ENCODE results near the gene PFKP. TPM values are rescaled to one million over a fixed set of nuclear protein-coding genes. Genes with fewer than 3 reads are reported as not detected.
"Not testable (repeated sequence)": the region's sequence is repeated elsewhere in the genome, so short reads cannot be mapped to it uniquely, and the experiment has no call there.

The PFKP gene
- total and polyA plus RNA-seq, 5 donors = 86.8 to 120 (median 113) TPM

DNA sequence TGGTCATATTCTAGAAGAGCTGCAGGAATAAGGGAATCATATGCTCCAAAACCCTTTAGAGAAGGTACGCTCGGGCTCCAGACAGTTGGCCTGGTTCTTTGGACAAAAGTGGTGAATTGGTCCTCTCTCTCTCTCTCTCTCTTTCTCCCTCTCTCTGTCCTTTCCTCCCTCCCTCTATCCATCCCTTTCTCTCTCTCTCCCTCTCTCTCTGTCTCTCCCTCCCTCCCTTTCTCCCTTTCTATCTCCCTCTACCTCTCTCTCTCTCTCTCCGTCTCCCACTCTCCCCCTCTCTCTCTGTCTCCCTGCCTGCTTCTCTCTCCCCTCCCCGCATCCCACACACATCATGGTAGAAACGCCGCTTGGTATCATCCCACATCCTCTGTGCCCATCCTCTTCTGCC, 19.8 kb upstream of the PFKP start:
- intact Hi-C loops (cut with DNase I) = no loop called here
- Histone ChIP-seq H3K27me3 (ENCODE audit: control insufficient read depth, insufficient read depth) (no peaks in the 10 kb centered on the region), H3K9me3 (ENCODE audit: control insufficient read depth, low read length) (no peaks in the 10 kb centered on the region), H3K27ac (ENCODE audit: low read length) (no peak overlapping the region), H3K4me3 (ENCODE audit: low read length) (no peak overlapping the region), H3K4me1 (ENCODE audit: control insufficient read depth, insufficient read depth, low read length) (no peaks in the 10 kb centered on the region)
- no peak for ATAC-seq
- DNase-seq = no peak
- WGBS = 86% methylated on average over 6 of the region's 6 CpGs

GRCh38 chr10:3048119-3049019, 19.0 kb upstream of the PFKP start:
- no peak overlapping the region for H3K4me3 ChIP-seq (ENCODE audit: low read length)
- intact Hi-C loops (cut with DNase I) = no loop called here
- no peaks in the 10 kb centered on the region for H3K27me3 ChIP-seq (ENCODE audit: control insufficient read depth, insufficient read depth)
- no peaks in the 10 kb centered on the region for H3K4me1 ChIP-seq (ENCODE audit: control insufficient read depth, insufficient read depth, low read length)
- no peak overlapping the region for H3K27ac ChIP-seq (ENCODE audit: low read length)
- ATAC-seq (peak; percentile 26 to 45), DNase-seq (peak; percentile 26 to 60 (median 33))
- no peaks in the 10 kb centered on the region for H3K9me3 ChIP-seq (ENCODE audit: control insufficient read depth, low read length)
- WGBS = 58% methylated on average over 16 of the region's 17 CpGs

GRCh38 chr10:3051692-3052091, 15.7 kb upstream of the PFKP start:
- H3K27ac ChIP-seq (ENCODE audit: low read length) = no peak overlapping the region
- no peaks in the 10 kb centered on the region for H3K9me3 ChIP-seq (ENCODE audit: control insufficient read depth, low read length)
- DNase-seq (no peak), ATAC-seq (no peak)
- WGBS = 65% methylated on average over 5 of the region's 5 CpGs
- intact Hi-C loops (cut with DNase I) = no loop called here
- peaks cover 2% of the 10 kb centered on the region for H3K4me1 ChIP-seq (ENCODE audit: control insufficient read depth, insufficient read depth, low read length)
- no peaks in the 10 kb centered on the region for H3K27me3 ChIP-seq (ENCODE audit: control insufficient read depth, insufficient read depth)
- no peak overlapping the region for H3K4me3 ChIP-seq (ENCODE audit: low read length)

GRCh38 chr10:3053155-3053554, 14.2 kb upstream of the PFKP start:
- 43% methylated on average over 2 of the region's 2 CpGs for WGBS
- H3K4me1 ChIP-seq (ENCODE audit: control insufficient read depth, insufficient read depth, low read length) = peaks cover 2% of the 10 kb centered on the region
- no peaks in the 10 kb centered on the region for H3K9me3 ChIP-seq (ENCODE audit: control insufficient read depth, low read length)
- DNase-seq (no peak), ATAC-seq (no peak)
- intact Hi-C loops (cut with DNase I) = no loop called here
- H3K27ac ChIP-seq (ENCODE audit: low read length) = no peak overlapping the region
- H3K27me3 ChIP-seq (ENCODE audit: control insufficient read depth, insufficient read depth) = no peaks in the 10 kb centered on the region
- no peak overlapping the region for H3K4me3 ChIP-seq (ENCODE audit: low read length)

- ATAC-seq (no peak), DNase-seq (no peak)
- Histone ChIP-seq H3K27ac (ENCODE audit: low read length) (peak overlapping the region; percentile 26), H3K4me3 (ENCODE audit: low read length) (no peak overlapping the region), H3K4me1 (ENCODE audit: control insufficient read depth, insufficient read depth, low read length) (peaks cover 2% of the 10 kb centered on the region), H3K27me3 (ENCODE audit: control insufficient read depth, insufficient read depth) (no peaks in the 10 kb centered on the region), H3K9me3 (ENCODE audit: control insufficient read depth, low read length) (no peaks in the 10 kb centered on the region)
- WGBS = 39% methylated on average over 6 of the region's 6 CpGs
- intact Hi-C loops (cut with DNase I) = no loop called here
Observed at GRCh38 chr10:3054183-3054850, 13.0 kb upstream of the PFKP start.

GRCh38 chr10:3054851-3055199, 12.5 kb upstream of the PFKP start:
- Histone ChIP-seq H3K27ac (ENCODE audit: low read length) (peak overlapping the region; percentile 34), H3K9me3 (ENCODE audit: control insufficient read depth, low read length) (no peaks in the 10 kb centered on the region), H3K4me1 (ENCODE audit: control insufficient read depth, insufficient read depth, low read length) (peaks cover 2% of the 10 kb centered on the region), H3K4me3 (ENCODE audit: low read length) (no peak overlapping the region), H3K27me3 (ENCODE audit: control insufficient read depth, insufficient read depth) (no peaks in the 10 kb centered on the region)
- intact Hi-C loops (cut with DNase I) = no loop called here
- DNase-seq = no peak
- WGBS = 29% methylated on average over 1 of the region's 1 CpG
- ATAC-seq = no peak

GRCh38 chr10:3056280-3057037, 10.9 kb upstream of the PFKP start:
- DNase-seq (no peak), ATAC-seq (no peak)
- Histone ChIP-seq H3K27me3 (ENCODE audit: control insufficient read depth, insufficient read depth) (no peaks in the 10 kb centered on the region), H3K27ac (ENCODE audit: low read length) (no peak overlapping the region), H3K9me3 (ENCODE audit: control insufficient read depth, low read length) (no peaks in the 10 kb centered on the region), H3K4me3 (ENCODE audit: low read length) (no peak overlapping the region), H3K4me1 (ENCODE audit: control insufficient read depth, insufficient read depth, low read length) (peaks cover 2% of the 10 kb centered on the region)
- intact Hi-C loops (cut with DNase I) = no loop called here
- 57% methylated on average over 5 of the region's 5 CpGs for WGBS

GRCh38 chr10:3057946-3058345, 9.4 kb upstream of the PFKP start:
- Histone ChIP-seq H3K27ac (ENCODE audit: low read length) (no peak overlapping the region), H3K9me3 (ENCODE audit: control insufficient read depth, low read length) (no peaks in the 10 kb centered on the region), H3K4me3 (ENCODE audit: low read length) (no peak overlapping the region), H3K4me1 (ENCODE audit: control insufficient read depth, insufficient read depth, low read length) (peaks cover 2% of the 10 kb centered on the region), H3K27me3 (ENCODE audit: control insufficient read depth, insufficient read depth) (no peaks in the 10 kb centered on the region)
- intact Hi-C loops (cut with DNase I) = no loop called here
- 88% methylated on average over 8 of the region's 8 CpGs for WGBS
- DNase-seq = peak in 1 of 3 donors; percentile 27
- ATAC-seq = no peak

GRCh38 chr10:3059974-3060373, 7.4 kb upstream of the PFKP start:
- H3K4me3 ChIP-seq (ENCODE audit: low read length) = no peak overlapping the region
- ATAC-seq (no peak), DNase-seq (no peak)
- no peaks in the 10 kb centered on the region for H3K9me3 ChIP-seq (ENCODE audit: control insufficient read depth, low read length)
- no peaks in the 10 kb centered on the region for H3K4me1 ChIP-seq (ENCODE audit: control insufficient read depth, insufficient read depth, low read length)
- H3K27me3 ChIP-seq (ENCODE audit: control insufficient read depth, insufficient read depth) = no peaks in the 10 kb centered on the region
- intact Hi-C loops (cut with DNase I) = no loop called here
- 63% methylated on average over 8 of the region's 8 CpGs for WGBS
- no peak overlapping the region for H3K27ac ChIP-seq (ENCODE audit: low read length)

- ATAC-seq (no peak), DNase-seq (no peak)
- intact Hi-C loops (cut with DNase I) = no loop called here
- Histone ChIP-seq H3K4me1 (ENCODE audit: control insufficient read depth, insufficient read depth, low read length) (no peaks in the 10 kb centered on the region), H3K27ac (ENCODE audit: low read length) (no peak overlapping the region), H3K27me3 (ENCODE audit: control insufficient read depth, insufficient read depth) (no peaks in the 10 kb centered on the region), H3K9me3 (ENCODE audit: control insufficient read depth, low read length) (no peaks in the 10 kb centered on the region), H3K4me3 (ENCODE audit: low read length) (no peak overlapping the region)
- 85% methylated on average over 4 of the region's 4 CpGs for WGBS
Observed at GRCh38 chr10:3060481-3060889, 6.9 kb upstream of the PFKP start.

- H3K4me1 ChIP-seq (ENCODE audit: control insufficient read depth, insufficient read depth, low read length); intact Hi-C loops (cut with DNase I); H3K27me3 ChIP-seq (ENCODE audit: control insufficient read depth, insufficient read depth); ATAC-seq; DNase-seq; H3K27ac ChIP-seq (ENCODE audit: low read length); H3K9me3 ChIP-seq (ENCODE audit: control insufficient read depth, low read length); H3K4me3 ChIP-seq (ENCODE audit: low read length): not testable (repeated sequence)
- whole genome bisulfite sequencing = 46% methylated on average over 6 of the region's 6 CpGs
Observed at GRCh38 chr10:3061323-3061898, 5.9 kb upstream of the PFKP start.

Data from right cardiac atrium (tissue), 5 donors.